Right forelimb (tissue), 1 donor: Measurements from ENCODE around the gene MICALL1.

Source experiments
- DNase-seq: peaks from one replicate; pipeline ENCODE4 v3.0.0-alpha.2; 2018

Gene MICALL1

GRCh38 chr22:37906364-37907008, 389 bp downstream of the MICALL1 start:
- no peak for DNase-seq

- DNase-seq, result no peak
Measured at GRCh38 chr22:37907036-37907954, 1.2 kb downstream of the MICALL1 start.

GRCh38 chr22:37909766-37910165, 3.7 kb downstream of the MICALL1 start:
- DNase-seq, result no peak

- DNase-seq, result no peak
Measured at GRCh38 chr22:37910890-37911672, 5.0 kb downstream of the MICALL1 start.

- no peak for DNase-seq
Measured at GRCh38 chr22:37911697-37912096, 5.6 kb downstream of the MICALL1 start.

- DNase-seq, result no peak
Measured at GRCh38 chr22:37912171-37912570, 6.1 kb downstream of the MICALL1 start.

GRCh38 chr22:37913233-37913721, 7.2 kb downstream of the MICALL1 start:
- no peak for DNase-seq

- no peak for DNase-seq
Measured at GRCh38 chr22:37916311-37916710, 10.2 kb downstream of the MICALL1 start.

- DNase-seq, result no peak
Measured at GRCh38 chr22:37917874-37918548, 11.9 kb downstream of the MICALL1 start.

- DNase-seq, result no peak
Measured at GRCh38 chr22:37918580-37919270, 12.6 kb downstream of the MICALL1 start.

- DNase-seq, result no peak
Measured at GRCh38 chr22:37920126-37920525, 14.0 kb downstream of the MICALL1 start.

GRCh38 chr22:37922191-37922590, 16.1 kb downstream of the MICALL1 start:
- DNase-seq, result no peak

- no peak for DNase-seq
Measured at GRCh38 chr22:37923927-37924326, 17.8 kb downstream of the MICALL1 start.

- DNase-seq, result no peak
Measured at GRCh38 chr22:37924386-37925065, 18.4 kb downstream of the MICALL1 start.

GRCh38 chr22:37925330-37925729, 19.2 kb downstream of the MICALL1 start:
- no peak for DNase-seq

- DNase-seq, result no peak
Measured at GRCh38 chr22:37925767-37926166, 19.7 kb downstream of the MICALL1 start.

- DNase-seq, result no peak
Measured at GRCh38 chr22:37926358-37926757, 20.3 kb downstream of the MICALL1 start.

GRCh38 chr22:37926771-37927636, 20.9 kb downstream of the MICALL1 start:
- no peak for DNase-seq

- no peak for DNase-seq
Measured at GRCh38 chr22:37927637-37927936, 21.5 kb downstream of the MICALL1 start.

- no peak for DNase-seq
Measured at GRCh38 chr22:37929390-37929789, 23.3 kb downstream of the MICALL1 start.
